ENCODE results near the gene ANKRD16.
"Not testable (repeated sequence)": the region's sequence is repeated elsewhere in the genome, so short reads cannot be mapped to it uniquely, and the experiment has no call there.

ANKRD16 gene

DNA sequence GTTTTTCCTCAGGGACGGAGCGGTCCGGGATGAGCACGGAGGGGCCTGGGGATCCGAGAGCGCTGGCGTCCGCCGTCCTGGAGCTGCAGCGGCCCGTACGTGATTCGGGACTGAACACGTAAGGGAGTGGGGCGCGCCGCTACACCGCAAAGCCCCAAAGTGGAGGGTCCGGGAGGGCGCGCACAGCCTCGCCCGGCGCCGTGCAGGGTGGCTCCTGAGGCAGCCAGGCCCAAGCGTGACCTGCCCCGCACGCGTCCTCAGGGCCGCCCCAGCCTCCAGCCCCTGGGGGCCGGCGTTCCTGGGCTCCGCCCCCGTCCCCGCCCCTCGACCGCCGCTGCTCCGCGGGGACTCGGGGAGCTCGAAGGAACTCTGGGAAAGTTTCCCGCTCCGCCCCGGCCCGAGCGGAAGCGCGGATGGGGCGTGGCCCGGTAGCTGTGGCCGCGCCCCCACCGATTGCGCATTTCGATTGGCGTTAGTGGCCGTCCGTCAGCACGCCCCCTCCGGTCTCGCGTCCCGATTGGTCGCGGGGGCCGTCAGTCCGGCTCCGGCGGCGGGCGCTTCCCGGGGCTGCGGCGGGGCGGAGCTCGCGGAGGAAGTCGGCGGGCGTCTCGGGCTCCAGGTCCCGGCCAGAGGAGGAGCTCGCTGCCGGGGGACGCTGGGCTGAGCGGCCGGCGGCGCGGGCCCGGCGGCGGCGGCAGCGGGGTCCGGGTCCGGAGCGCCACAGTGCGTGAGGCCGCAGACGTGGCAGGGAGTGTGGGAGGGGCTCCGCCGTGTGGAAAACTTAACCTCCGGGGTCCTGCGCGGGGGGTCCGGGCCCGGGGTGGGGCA is at the start of gene ANKRD16, which contains the start of gene FBH1:
ANKRD16 (minus strand) TSS at position 270 of the 828 bp plus-strand sequence. CDS start 539 bp downstream, outside the sequence.
FBH1 (plus strand) TSS at position 620 of the 828 bp plus-strand sequence; CDS start at position 723, 103 bp downstream.
- DNase-seq: peak; percentile 99

GRCh38 chr10:5938291-5938690 is 48.6 kb upstream of the ANKRD16 start:
- DNase-seq: no peak

GRCh38 chr10:5937016-5937415 is 47.3 kb upstream of the ANKRD16 start:
- no peak for DNase-seq

DNA sequence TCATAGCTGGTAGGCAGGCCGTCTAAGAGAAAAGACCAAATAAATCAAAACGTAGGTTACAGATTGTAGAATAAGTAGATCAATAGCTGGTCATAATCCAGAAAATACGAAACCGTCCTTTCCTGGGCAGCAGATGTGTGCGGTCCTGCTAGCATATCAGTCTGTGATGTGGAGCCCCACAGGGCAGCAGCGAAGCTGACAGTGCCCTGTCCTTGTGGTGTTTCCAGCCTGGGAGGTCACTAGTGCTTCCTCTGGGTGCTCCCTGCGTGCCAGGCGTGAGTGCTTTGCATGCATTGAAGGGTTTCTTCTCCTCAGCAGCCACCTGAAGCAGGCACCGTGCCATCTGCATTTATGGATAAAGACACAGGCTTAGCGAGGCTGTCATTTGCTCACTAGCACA is 45.9 kb upstream of the ANKRD16 start:
- DNase-seq: no peak

- DNase-seq: no peak
These were observed 44.3 kb upstream of the ANKRD16 start for GRCh38 chr10:5933909-5934546.

DNA sequence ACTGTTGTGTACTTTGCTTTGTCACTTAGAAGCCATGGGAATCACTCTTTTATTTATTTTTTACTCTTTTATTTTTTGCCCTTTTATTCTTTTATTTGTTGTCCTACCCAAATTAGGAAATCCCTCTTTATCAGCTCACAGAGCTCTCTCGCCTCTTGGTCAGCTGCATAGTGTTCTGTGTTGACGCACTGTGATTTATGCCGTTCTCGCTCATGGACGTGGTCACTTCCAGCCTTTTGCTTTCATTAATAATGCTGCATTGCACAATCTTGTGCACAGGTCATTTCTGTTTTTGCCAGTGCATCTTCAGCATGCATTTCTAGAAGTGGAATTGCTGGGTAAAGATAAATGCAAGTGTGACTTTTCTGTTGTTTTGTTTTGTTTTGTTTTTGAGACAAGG is 42.7 kb upstream of the ANKRD16 start:
- DNase-seq: no peak

GRCh38 chr10:5930272-5930671 is 40.6 kb upstream of the ANKRD16 start:
- no peak for DNase-seq

- no peak for DNase-seq
These were observed 39.7 kb upstream of the ANKRD16 start for GRCh38 chr10:5929442-5929841.

DNA sequence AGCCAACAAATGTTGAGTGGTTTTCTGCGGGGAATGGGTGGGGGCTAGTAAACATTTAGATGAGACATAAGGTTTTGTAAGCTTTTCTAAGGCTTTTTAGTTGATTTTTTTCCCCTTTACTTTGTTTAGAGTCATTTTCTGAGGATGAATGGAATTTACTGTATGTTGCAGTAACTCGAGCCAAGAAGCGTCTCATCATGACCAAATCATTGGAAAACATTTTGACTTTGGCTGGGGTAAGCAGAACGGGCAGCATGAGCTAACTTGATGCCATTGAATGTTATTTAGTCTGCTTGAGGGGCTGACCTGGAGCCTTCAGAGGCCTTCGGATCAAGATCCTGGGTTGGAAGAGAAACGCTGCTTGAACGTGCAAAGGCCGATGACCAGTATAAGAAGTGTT is 37.6 kb upstream of the ANKRD16 start:
- no peak for DNase-seq

DNA sequence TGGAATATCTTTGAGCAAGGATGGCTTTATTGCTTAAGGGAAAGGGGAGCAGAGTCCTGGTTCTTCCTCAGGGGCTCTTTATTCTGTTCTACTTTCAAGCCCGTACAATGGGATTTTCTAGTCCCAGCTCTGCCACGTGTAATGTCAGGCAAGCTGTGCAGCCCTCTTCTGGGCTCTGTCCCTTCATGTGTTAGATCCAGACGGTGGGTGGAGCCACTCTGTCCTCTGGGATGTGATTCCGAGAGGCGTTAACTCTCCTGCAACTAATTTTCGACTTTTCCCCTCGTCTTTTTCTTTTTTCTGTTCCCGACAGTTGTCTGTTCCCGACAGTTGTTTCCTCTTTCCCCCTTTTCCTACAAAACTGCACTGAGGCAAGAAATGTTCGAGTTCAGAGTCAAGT is 35.2 kb upstream of the ANKRD16 start:
- no peak for DNase-seq

DNA sequence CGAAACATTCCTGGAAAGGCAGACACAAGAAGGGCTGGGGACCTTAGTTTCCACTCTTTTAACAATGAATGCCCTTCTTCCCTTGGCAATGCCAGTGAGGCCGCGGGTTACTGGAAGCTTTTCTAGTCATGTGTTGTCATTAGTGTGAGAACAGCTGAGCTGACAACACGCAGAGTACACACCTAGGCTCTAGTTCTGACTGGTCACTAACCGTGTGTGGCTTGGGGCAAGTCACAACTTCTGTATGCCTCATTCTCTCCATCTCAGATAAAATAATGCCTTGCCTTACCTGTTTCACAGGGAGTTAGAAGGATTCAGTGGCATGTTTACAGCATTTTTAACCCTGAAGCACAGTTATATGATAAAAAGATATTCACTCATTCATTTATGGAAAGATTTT is 32.1 kb upstream of the ANKRD16 start:
- no peak for DNase-seq

DNA sequence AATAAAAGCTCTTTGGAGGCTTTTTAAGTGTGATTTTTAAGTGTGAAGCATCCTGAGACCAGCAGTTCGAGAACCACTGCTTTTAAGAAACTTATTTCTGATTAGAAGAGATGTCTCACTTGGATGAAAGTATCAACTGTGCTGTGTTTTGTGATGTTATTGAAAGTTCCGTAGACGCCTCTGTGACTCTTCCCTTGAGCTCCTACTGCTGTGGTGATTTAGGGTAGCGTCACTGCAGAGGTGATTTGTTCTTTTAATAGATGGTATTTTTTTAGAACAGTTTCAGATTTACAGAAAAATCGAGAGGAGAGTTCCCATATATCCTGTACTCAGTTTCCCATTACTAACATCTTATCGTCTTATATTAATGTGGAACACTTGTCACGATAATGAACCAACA is 29.9 kb upstream of the ANKRD16 start:
- DNase-seq: no peak

DNA sequence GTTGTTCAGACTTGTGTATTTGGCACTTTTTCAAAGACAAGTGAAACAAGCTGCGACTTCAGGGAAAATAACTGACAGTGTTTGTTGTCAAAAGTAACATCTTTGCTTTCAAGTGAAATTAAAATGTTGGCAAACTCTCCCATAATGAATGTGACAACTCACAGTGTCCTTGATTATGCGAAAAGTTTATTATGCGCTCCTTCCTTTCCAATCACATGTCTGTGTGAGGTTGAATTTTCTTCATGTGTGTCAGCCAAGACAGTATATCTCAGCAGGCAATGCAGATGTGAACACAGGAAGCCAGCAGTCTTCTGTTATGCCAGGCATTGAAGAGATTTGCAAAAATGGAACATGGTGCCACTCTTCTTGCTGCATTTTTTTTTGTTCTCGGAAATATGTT is 29.1 kb upstream of the ANKRD16 start:
- DNase-seq: no peak

- no peak for DNase-seq
These were observed 27.6 kb upstream of the ANKRD16 start for GRCh38 chr10:5917305-5917704.

DNA sequence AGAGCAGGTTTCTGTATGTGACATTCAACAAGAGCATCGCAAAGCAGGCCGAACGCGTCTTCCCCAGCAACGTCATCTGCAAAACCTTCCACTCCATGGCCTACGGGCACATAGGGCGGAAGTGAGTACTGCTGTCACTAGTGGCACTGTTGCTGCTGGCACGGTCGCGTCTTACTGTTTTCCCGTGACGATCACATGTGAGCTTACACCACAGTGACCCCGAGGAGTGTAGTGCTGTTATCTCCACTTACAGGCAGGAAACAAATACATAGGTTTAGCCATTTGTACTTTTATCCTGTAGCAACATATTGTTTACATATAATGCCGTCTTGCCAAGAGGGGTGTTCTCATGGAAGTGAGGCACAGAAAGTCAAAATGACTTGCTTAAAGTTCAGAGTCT is 25.8 kb upstream of the ANKRD16 start:
- no peak for DNase-seq

DNA sequence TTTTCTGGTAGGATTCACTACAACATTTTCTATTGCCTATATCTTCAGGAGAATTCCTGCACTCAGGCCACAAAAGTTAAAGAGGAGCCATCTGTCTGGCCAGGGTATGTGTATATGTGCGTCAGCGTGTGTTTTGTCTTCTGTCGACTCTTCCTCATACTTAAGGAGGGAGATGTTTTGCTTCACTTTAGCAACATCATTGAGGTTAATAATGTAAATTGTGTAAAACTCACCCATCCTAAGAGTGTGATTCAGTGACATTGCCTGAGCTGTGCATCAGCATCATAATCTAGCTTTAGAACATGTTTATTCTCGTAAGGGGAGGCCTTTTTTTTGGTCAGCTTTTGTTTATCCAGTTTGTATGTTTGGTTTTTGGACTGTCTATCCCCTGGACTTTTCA is 24.0 kb upstream of the ANKRD16 start:
- no peak for DNase-seq

DNA sequence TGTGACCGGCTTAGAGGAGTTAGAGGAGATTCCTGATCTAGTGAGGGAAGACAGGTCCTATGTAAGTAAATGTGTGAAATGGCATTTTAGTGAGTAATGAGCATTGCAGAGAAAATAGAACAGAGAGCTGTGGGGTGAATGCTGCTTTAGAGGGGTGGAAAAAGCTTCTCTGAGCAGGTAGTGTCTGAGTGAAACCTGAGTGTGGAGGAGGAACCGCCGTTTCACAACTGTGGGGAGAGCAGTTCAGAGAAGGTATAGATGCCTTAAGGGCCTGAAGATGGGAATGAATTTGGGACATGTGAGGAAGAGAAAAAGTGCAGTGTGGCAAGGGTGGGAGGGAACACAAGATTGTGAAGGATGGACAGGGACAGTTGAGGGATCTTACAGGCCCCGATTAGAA is 22.0 kb upstream of the ANKRD16 start:
- no peak for DNase-seq

DNA sequence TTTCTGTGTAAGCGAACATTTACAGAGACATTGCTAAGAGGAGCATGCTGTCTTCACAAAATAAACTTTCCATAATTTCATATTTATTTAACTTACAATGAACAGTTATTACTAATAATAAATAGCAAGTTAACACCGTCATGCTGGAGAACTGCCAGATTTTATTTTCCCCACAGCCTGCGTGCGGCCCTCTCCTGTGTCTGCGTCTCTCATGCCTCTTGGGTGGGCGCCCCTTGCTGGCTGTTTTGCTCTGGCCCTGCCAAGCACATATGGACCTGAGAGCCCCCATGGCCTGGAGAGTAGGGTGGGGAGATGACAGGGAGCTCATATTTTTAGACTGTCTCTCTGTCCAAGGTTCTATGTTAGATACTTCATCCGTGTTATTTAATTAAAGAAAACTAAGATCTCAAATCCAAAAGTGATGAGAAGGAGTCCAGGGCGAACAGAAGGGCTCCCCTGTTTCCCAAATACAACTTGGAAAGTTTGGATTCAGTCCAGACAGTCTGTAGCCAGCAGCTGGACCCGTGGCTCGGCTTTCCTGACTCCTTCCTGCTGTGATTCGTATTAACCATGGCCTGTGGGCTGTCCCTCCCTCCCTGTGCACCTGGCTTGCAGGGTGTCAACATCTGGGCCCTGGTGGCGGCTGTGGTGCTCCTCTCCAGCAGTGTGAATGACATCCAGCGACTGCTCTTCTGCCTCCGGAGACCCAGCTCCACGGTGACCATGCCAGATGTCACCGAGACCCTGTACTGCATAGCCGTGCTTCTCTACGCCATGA is 20.8 kb upstream of the ANKRD16 start:
- DNase-seq: no peak

- not testable (repeated sequence) for DNase-seq
These were observed 19.0 kb upstream of the ANKRD16 start for GRCh38 chr10:5908676-5909075.

- no peak for DNase-seq
These were observed 17.0 kb upstream of the ANKRD16 start for GRCh38 chr10:5906651-5907050.

- no peak for DNase-seq
These were observed 16.3 kb upstream of the ANKRD16 start for GRCh38 chr10:5905854-5906507.

GRCh38 chr10:5904227-5904626 is 14.5 kb upstream of the ANKRD16 start:
- DNase-seq: no peak

GRCh38 chr10:5903563-5903962 is 13.9 kb upstream of the ANKRD16 start:
- DNase-seq: no peak
